ENCODE results near the gene ENTPD2. TPM values are rescaled to one million over a fixed set of nuclear protein-coding genes. Genes with fewer than 3 reads are reported as not detected.

Gene ENTPD2
- total and polyA plus RNA-seq, 8 donors: 0.71 to 4.7 (median 2.4) TPM

GRCh38 chr9:137076636-137077009 is 22.8 kb upstream of the ENTPD2 start:
- peaks cover 0 to 32% of the 10 kb centered on the region in 2 donors for H3K36me3 ChIP-seq
- peak overlapping the region; percentile 61 to 64 for H3K27ac ChIP-seq
- peak overlapping the region; percentile 14 to 78 for H3K4me3 ChIP-seq
- no peak for TF ChIP-seq CTCF (IDR thresholded peaks at IDR 0.05)
- H3K27me3 ChIP-seq: peaks cover 0 to 17% of the 10 kb centered on the region in 2 donors
- no peaks in the 10 kb centered on the region for H3K9me3 ChIP-seq
- H3K4me1 ChIP-seq: peaks cover 11 to 34% of the 10 kb centered on the region in 2 donors
- intact Hi-C loops (cut with DNase I): no loop called here
- ATAC-seq (peak; percentile 4), DNase-seq (no peak)

- no peak overlapping the region for H3K4me3 ChIP-seq
- no peak for DNase-seq
- no peak for TF ChIP-seq CTCF (IDR thresholded peaks at IDR 0.05)
- intact Hi-C loops (cut with DNase I): no loop called here
- H3K4me1 ChIP-seq: peaks cover 16 to 46% of the 10 kb centered on the region in 2 donors
- H3K27me3 ChIP-seq: peaks cover 0 to 17% of the 10 kb centered on the region in 2 donors
- no peaks in the 10 kb centered on the region for H3K9me3 ChIP-seq
- H3K36me3 ChIP-seq: peaks cover 0 to 19% of the 10 kb centered on the region in 2 donors
- no peak for ATAC-seq
- H3K27ac ChIP-seq: no peak overlapping the region
Measured at GRCh38 chr9:137075275-137075775, 21.5 kb upstream of the ENTPD2 start.

- Histone ChIP-seq H3K4me1 (peaks cover 16 to 48% of the 10 kb centered on the region in 2 donors), H3K27ac (no peak overlapping the region), H3K4me3 (no peak overlapping the region), H3K27me3 (peaks cover 0 to 21% of the 10 kb centered on the region in 2 donors), H3K36me3 (peaks cover 0 to 14% of the 10 kb centered on the region in 2 donors), H3K9me3 (no peaks in the 10 kb centered on the region)
- no peak for ATAC-seq
- intact Hi-C loops (cut with DNase I): no loop called here
- no peak for DNase-seq
- no peak for TF ChIP-seq CTCF (IDR thresholded peaks at IDR 0.05)
Measured at GRCh38 chr9:137074657-137075274, 20.9 kb upstream of the ENTPD2 start.

- peaks cover 21 to 48% of the 10 kb centered on the region in 2 donors for H3K4me1 ChIP-seq
Measured at GRCh38 chr9:137073992-137074399, 20.1 kb upstream of the ENTPD2 start.

More at GRCh38 chr9:137073992-137074399, 20.1 kb upstream of the ENTPD2 start:
- H3K36me3 ChIP-seq: peaks cover 0 to 6% of the 10 kb centered on the region in 2 donors
- DNase-seq (no peak), ATAC-seq (no peak)
- H3K9me3 ChIP-seq: no peaks in the 10 kb centered on the region
- TF ChIP-seq CTCF (IDR thresholded peaks at IDR 0.05): no peak
- no peak overlapping the region for H3K4me3 ChIP-seq
- peaks cover 0 to 29% of the 10 kb centered on the region in 2 donors for H3K27me3 ChIP-seq
- intact Hi-C loops (cut with DNase I): no loop called here
- H3K27ac ChIP-seq: no peak overlapping the region
